SK-N-MC (cell line): Measurements from ENCODE around the gene ASPSCR1.

Experiments
- DNase-seq: peaks from one replicate; pipeline ENCODE4 v3.0.0-alpha.2; 2011; ENCODE audit warnings: low read depth, low spot score
- H3K27ac ChIP-seq: fragments of 200-600 bp; sonication (generic); 2 replicates; pipeline ENCODE4 v1.5.1; 2016; ENCODE audit warnings: mixed run types
- H3K36me3 ChIP-seq: fragments of 200-600 bp; sonication (generic); 2 replicates; pipeline ENCODE4 v1.6.1; 2017; ENCODE audit warnings: antibody characterized with exemption, low read length, mixed read lengths; ENCODE audit not compliant: insufficient read depth
- H3K4me3 ChIP-seq: fragments of 200-600 bp; sonication (generic); 2 replicates; pipeline ENCODE4 v1.5.1; 2016
- H3K9ac ChIP-seq: fragments of 200-600 bp; sonication (generic); 2 replicates; pipeline ENCODE4 v1.8.0; 2017; ENCODE audit warnings: mixed run types, mixed read lengths; ENCODE audit not compliant: insufficient read length
- H3K9me3 ChIP-seq: fragments of 200-600 bp; sonication (generic); 2 replicates; pipeline ENCODE4 v1.6.1; 2017; ENCODE audit warnings: low read depth, mild to moderate bottlenecking, antibody characterized with exemption, low read length, moderate library complexity, mixed read lengths
- EZH2 ChIP-seq: fragments of 200-600 bp; sonication (generic); IDR thresholded peaks from one replicate; pipeline ENCODE4 v1.6.1; 2017; ENCODE audit warnings: antibody characterized with exemption
- FOXP2 ChIP-seq: optimal IDR thresholded peaks from 2 replicates; pipeline ENCODE3; 2011; ENCODE audit warnings: mild to moderate bottlenecking, moderate library complexity; ENCODE audit not compliant: insufficient read depth; ENCODE audit errors: extremely low read length, control extremely low read depth
- POLR2AphosphoS5 ChIP-seq: IDR thresholded peaks from 2 replicates; pipeline ENCODE4 v1.6.1; 2012; ENCODE audit warnings: mild to moderate bottlenecking, low read depth, low read length, borderline replicate concordance

ASPSCR1 gene

DNA sequence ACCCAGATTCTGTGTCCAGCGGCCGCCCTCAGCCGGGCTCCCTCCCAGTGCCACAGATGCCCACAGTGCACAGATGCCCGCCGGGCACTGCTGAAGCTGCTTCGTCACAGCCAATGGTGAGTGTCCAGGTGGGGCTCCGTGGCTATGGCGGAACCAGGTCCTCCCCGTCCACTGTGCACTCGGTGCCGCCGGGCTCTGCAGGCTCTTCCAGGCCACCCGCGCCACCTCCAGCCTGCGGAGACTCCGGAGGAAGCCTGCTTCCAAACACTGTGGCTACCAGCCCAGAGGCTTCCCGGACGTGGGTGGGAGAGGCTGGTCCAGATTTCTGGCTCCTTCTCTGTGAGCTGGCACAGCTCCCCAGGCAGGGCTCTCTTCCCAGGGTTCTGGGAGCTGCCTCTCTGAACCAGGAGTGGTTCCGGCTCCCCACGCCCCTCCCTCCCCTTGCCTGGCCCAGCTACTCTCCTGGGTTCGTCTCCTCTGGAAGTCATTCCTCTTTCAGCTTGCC is 37.5 kb upstream of the ASPSCR1 start:
- Histone ChIP-seq H3K9ac (no peak overlapping the region), H3K9me3 (no peaks in the 10 kb centered on the region), H3K4me3 (no peak overlapping the region), H3K27ac (no peak overlapping the region), H3K36me3 (peaks cover 5% of the 10 kb centered on the region; the same call in 1 of the 2 replicates)
- DNase-seq: no peak
- no peak for TF ChIP-seq POLR2AphosphoS5
- TF ChIP-seq FOXP2: no peak
- no peak for TF ChIP-seq EZH2

DNA sequence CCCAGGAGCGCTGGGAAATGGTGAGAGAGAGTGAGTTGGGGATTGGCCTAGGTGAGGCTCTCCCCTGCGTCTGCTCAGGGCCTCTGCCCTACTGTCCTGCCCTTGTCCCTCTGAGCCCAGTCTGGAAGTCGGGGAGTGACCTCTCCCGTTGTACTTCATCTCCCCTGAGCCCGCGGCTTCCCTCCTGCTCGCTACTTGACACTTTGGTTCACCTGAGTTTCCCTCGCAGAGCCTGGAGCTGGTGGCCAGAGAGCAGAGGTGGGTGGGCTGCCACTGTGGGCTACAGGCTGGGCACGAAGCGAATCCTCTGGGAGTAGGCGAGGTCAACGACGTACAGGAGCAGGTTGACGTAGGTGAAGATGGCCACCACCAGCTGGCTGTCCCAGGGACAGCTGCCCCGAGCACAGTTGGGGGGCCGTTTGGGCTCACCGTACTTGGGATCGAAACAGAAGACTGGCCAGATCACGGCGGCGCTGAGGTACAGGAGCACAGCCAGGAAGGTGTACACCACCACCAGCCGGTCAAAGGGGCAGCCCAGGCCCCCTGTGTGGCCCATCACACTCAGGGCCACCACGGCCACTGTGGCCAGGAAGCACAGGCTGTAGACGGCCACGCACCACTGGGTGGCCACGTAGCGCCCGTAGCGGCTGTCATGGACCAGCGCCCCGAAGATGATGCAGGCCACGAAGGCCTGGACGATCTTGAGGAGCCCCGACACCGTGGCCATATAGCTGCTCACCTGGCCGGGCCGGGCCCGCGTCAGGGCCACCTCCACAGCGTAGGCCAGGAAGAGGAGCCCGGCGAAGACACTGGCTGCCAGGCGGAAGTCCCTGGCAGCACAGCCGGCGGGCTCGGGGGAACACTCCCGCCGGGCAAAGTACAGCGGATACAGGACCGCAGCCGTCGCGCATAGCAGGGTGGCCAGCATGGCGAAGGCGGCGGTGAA is 36.6 kb upstream of the ASPSCR1 start:
- no peaks in the 10 kb centered on the region for H3K9me3 ChIP-seq
- no peak for DNase-seq
- no peak for TF ChIP-seq POLR2AphosphoS5
- TF ChIP-seq EZH2: no peak
- no peak for TF ChIP-seq FOXP2
- H3K36me3 ChIP-seq: no peaks in the 10 kb centered on the region; the same call in 1 of the 2 replicates
- H3K4me3 ChIP-seq: no peak overlapping the region
- no peak overlapping the region for H3K27ac ChIP-seq
- no peak overlapping the region for H3K9ac ChIP-seq

DNA sequence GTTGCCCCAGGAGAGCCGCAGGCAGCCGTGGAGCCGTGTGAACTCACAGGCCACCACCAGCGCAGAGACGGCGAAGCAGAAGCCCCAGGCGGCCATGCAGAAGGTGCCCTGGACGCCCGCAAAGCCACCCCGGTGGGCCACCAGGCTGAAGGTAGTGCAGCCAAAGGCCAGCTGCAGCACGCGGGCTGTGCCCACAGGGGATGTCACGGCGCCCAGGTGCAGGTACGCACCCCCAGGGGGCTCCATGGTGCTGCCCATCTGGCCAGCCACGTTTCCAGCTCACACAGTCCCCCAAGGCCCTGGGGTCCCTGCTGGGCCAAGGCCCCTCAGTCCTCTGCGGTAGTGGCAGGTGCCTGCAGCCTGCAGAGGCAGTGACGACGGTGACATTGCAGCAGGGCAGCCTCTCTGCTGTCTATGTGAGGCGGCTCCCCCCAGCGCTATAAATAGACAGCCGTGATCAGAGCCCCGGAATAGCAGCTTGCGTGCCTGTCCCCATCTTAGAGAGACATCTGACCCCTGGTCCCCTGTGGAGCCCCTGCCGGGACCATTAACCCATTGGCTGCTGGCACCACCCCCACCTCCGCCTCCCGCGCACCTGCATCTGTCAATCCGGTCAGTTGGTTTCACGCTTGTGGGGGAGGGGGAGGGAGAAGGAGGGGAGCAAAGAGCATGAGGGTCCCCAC is 35.8 kb upstream of the ASPSCR1 start:
- Histone ChIP-seq H3K9ac (no peak overlapping the region), H3K36me3 (no peaks in the 10 kb centered on the region), H3K4me3 (no peak overlapping the region), H3K27ac (no peak overlapping the region), H3K9me3 (no peaks in the 10 kb centered on the region)
- no peak for DNase-seq
- TF ChIP-seq EZH2 (no peak), POLR2AphosphoS5 (no peak), FOXP2 (no peak)

DNA sequence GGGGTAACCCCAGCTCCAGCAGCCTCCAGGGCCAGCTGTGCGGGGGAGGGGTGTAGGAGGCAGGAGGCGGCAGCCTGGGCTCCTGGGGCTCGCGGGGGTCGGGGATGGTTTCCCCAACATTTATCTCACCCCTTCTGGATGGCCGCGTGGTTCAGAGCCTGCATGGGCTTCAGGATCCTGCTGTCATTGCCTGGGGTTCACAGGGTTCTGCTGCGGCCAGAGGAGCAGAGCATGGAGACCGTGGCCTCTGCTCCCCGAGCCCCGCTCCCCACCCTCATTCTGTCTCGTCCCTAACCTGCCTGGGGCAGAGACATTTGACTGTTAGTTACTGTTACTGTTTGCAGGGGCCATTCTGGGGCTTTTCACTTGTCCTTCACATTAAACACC is 35.3 kb upstream of the ASPSCR1 start:
- H3K9me3 ChIP-seq: no peaks in the 10 kb centered on the region
- TF ChIP-seq EZH2 (no peak), FOXP2 (no peak), POLR2AphosphoS5 (no peak)
- H3K9ac ChIP-seq: no peak overlapping the region
- no peak overlapping the region for H3K27ac ChIP-seq
- DNase-seq: no peak
- H3K36me3 ChIP-seq: no peaks in the 10 kb centered on the region
- no peak overlapping the region for H3K4me3 ChIP-seq

DNA sequence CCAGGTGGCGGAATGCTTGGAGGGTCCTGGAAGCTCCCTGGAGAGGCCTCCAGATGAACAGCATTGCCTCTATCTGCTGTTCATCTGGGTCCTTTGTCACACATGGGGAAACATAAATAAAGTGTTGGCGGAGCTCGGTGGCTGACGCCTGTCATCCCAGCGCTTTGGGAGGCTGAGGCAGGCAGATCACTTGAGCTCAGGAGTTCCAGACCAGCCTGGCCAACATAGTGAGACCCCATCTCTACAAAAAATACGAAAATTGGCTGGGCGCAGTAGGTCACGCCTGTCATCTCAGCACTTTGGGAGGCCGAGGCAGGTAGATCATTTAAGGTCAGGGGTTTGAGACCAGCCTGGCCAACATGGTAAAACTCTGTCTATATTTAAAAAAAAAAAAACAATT is 32.6 kb upstream of the ASPSCR1 start:
- no peak for TF ChIP-seq FOXP2
- TF ChIP-seq EZH2: no peak
- TF ChIP-seq POLR2AphosphoS5: no peak
- H3K4me3 ChIP-seq: no peak overlapping the region
- no peak overlapping the region for H3K27ac ChIP-seq

DNA sequence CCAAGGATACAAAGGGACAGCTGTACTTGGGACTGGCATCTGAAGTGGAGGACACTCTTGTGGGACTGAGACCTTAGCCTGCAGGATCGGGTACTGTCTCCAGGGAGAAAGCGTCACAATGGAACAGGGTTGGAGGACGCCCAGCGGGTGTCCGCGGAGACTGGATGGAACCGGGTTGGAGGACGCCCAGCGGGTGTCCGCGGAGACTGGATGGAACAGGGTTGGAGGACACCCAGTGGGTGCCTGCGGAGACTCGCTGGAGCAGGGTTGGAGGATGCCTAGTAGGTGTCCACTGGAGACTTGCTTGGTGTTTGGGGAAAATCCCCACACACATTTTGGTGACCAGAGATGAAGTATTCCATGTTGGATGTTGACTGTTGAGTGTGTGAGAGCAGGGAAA is 30.2 kb upstream of the ASPSCR1 start, which contains the start of gene MYADML2:
MYADML2 (minus strand) TSS at position 45 of the 400 bp plus-strand sequence. CDS start 5,492 bp downstream, outside the sequence.
- Histone ChIP-seq H3K4me3 (no peak within 1 kb of the TSS), H3K9ac (no peak within 1 kb of the TSS), H3K36me3 (no peaks in the 10 kb centered on the region), H3K27ac (no peak within 1 kb of the TSS), H3K9me3 (no peaks in the 10 kb centered on the region)
- DNase-seq: no peak
- TF ChIP-seq POLR2AphosphoS5: no peak
- no peak for TF ChIP-seq EZH2
- no peak for TF ChIP-seq FOXP2

More for the DNA sequence above, 32.6 kb upstream of the ASPSCR1 start:
- no peaks in the 10 kb centered on the region for H3K9me3 ChIP-seq
- no peak overlapping the region for H3K9ac ChIP-seq
- DNase-seq: no peak
- H3K36me3 ChIP-seq: no peaks in the 10 kb centered on the region

DNA sequence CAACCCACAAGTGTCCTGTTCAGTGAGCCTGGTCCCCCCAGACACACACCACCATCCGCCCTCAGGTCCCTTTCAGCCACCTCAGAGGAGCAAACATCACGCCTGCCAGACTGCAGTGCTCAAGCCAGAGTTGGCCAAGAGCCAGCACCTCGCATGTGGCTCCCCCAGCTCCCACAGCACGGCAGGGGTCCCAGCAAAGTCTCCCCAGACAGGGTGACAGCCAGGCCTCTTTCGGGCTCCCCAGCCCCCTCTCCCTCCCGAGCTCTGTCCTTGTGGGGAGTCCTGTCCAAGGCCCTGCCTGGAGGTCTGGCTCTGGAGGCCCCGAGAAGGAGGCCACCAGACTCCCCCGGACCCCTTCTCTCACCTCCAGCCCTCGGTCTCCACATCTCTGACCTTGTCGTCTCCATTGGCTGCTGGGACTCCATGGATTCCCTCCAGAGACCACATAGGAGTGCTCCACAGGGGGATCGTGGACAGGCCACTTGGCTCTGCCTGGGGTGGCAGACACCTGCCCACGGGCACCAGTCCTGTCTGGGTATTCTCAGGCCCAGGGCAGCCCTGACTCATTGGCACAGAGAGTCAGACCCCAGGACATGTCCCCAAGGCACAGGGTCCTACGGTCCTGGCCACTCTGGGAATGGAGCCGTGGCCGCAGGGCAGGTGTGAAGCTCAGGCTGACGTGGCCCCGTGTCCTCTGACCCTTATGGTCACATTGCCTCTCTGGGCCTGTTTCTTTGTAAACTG is 28.6 kb upstream of the ASPSCR1 start:
- TF ChIP-seq POLR2AphosphoS5 (no peak), EZH2 (no peak), FOXP2 (no peak)
- no peak overlapping the region for H3K9ac ChIP-seq
- DNase-seq: no peak
- no peak overlapping the region for H3K27ac ChIP-seq
- H3K9me3 ChIP-seq: no peaks in the 10 kb centered on the region
- H3K4me3 ChIP-seq: no peak overlapping the region
- H3K36me3 ChIP-seq: no peaks in the 10 kb centered on the region

DNA sequence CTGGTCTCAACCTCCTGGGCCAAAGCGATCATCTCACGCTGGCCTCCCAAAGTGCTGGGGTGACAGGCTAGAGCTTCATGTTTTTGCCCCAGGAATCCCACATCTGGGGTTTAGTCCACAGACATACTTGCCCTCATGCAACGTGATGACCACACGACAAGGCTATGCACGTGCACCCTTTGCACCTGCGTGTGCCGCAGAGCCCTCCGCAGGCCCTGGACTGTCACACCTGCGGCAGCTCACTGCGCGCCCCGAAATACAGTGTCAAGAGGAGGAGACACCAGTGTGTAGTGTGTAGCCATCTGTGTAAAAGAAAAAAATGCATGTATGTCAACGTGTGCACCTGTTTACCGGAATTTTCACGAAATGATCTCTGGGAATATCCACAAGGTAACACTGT is 26.9 kb upstream of the ASPSCR1 start:
- H3K9ac ChIP-seq: no peak overlapping the region
- DNase-seq: no peak
- H3K9me3 ChIP-seq: no peaks in the 10 kb centered on the region
- no peak overlapping the region for H3K27ac ChIP-seq
- TF ChIP-seq POLR2AphosphoS5 (no peak), FOXP2 (no peak), EZH2 (no peak)
- no peaks in the 10 kb centered on the region for H3K36me3 ChIP-seq
- no peak overlapping the region for H3K4me3 ChIP-seq
